ENCODE measurements around the gene FAM222A.

The FAM222A gene

GRCh38 chr12:109738209-109738608 lies 24.6 kb downstream of the FAM222A start:
- no peak for DNase-seq (ENCODE audit: low spot score)

GRCh38 chr12:109738878-109739665 lies 25.4 kb downstream of the FAM222A start:
- no peak for DNase-seq (ENCODE audit: low spot score)

- DNase-seq (ENCODE audit: low spot score): no peak
Observed at GRCh38 chr12:109739747-109740693, 26.4 kb downstream of the FAM222A start.

DNA sequence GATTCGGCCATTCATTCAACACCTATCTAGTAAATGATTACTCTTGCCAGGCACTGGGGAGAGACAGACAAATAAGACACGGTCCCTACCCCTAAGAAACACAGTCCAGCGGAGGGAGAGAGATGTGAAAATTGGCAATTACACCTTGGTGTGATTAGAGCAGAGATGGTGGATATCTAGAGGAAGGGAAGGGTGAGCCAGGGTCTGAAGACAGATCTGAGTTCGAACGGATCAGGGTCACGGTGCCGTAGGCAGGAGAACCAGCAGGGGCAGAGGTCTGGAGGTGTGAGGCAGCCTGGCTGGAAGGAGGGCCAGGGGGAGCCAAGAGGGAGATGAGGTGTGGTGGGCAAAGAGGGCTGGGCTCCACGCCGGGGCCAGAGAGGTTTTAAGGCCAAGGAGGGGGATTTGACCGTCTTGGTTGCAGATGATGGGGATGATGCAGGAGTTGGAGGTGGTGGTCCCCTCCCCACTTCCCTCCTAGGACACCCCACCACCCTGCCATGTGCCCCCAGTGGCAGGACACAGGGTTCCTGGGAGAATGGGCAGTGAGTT lies 27.1 kb downstream of the FAM222A start:
- no peak for DNase-seq (ENCODE audit: low spot score)

DNA sequence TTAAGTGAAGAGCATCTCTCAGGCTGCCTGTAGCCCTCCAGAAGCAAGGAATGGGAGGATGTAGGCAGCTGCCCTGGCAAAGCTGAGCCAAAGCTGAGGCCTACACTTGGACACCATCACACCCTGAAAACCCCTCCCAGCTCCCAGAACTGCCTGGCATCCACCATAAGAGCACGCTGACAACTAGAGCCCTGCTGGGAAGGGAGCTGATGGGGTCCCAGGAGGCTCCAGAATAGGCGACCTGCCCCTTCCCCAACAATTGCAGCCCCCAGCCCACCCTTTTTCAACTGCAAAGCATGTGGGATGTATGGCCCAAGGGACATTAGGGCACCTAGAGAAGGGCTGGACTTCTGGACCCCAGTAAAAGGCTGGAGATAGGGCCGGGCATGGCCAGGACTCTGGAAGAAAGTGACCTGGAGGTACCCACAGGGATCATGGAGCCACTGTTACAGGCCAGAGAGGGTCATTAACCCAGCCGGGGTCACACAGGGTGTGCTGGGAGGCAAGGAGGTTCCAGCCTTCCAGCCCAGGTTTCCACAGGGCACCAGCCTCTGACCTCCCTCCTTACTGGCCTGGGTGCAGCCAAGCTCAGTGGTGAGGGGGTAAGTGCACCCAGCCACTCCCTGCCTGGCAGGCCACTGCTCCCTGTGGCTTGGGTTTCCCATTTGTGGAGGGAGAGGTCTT lies 27.8 kb downstream of the FAM222A start:
- DNase-seq (ENCODE audit: low spot score): no peak

DNA sequence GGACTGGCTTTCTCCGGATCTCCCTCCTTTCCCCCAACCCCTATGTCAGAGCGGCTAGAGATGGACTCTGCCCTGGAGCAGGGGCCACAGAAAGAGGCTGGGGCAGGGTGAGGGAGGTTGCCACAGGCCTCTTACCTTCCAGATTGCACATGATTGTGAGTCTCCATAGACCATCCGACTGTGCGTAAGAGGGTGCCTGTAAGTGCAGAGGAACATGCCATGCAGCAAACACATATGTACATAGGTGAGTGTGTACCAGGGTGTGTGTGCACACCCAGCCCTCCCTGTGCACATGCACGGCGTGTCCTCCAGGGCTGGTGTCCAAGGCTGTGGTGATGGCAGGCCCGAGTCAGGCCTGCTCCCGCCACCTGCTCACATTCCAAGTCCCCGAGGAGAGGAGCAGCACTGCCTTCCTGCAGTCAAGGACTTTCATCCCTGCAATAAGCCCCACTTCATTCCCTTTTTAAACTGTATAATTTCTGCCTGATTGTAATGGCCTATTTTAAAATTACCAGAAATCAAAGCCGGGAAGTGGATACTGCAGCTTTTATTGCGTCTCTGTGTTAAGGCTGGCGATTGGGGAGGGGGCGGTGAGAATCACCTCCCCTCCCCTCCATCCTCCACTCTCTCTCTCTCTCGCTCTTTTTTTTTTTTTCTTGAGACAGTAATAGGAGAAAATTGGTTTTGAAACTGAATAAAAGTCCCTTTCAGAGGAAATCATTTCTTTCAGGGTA lies 28.5 kb downstream of the FAM222A start:
- no peak for DNase-seq (ENCODE audit: low spot score)

DNA sequence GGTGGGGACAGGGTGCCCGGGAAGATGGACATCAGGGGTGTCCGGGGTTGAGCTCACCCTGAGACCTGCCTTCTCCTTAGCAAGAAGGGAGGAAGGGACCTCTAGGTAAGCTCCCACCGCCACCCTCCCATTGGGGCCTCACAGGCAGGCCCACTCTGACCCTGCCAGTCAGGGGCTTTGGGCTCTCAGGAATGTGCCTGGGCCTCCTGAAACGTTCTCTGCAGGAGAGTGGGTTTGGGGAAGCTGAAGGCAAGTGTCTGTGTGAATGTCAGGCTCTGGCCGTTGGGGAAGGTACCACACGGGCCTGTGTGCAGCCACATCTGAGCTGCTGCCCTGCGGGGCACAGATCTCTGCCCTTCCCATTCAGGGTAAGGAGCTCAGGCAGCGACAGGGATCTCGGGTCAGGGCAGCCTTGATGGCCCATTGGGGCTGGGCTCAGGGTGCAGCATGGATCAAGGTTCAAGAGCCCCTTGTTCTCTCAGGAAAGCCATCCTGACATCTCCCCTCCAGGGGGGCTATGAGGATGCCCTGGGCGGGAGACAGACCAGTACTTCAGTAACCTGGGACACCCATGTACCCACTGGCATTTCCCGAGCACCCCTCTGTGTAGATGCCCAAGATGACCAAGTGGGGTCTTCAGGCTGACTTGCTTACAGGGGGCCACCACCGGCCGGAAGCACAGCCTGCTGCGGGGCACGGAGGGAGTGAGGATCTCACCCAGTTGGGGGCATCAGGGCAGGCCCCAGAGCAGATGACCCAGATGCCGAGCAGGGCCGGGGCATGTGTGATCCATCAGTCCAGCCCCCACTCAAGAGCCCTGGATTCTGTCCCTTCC lies 29.7 kb downstream of the FAM222A start:
- no peak for DNase-seq (ENCODE audit: low spot score)

- no peak for DNase-seq (ENCODE audit: low spot score)
Observed at GRCh38 chr12:109744026-109744425, 30.4 kb downstream of the FAM222A start.

DNA sequence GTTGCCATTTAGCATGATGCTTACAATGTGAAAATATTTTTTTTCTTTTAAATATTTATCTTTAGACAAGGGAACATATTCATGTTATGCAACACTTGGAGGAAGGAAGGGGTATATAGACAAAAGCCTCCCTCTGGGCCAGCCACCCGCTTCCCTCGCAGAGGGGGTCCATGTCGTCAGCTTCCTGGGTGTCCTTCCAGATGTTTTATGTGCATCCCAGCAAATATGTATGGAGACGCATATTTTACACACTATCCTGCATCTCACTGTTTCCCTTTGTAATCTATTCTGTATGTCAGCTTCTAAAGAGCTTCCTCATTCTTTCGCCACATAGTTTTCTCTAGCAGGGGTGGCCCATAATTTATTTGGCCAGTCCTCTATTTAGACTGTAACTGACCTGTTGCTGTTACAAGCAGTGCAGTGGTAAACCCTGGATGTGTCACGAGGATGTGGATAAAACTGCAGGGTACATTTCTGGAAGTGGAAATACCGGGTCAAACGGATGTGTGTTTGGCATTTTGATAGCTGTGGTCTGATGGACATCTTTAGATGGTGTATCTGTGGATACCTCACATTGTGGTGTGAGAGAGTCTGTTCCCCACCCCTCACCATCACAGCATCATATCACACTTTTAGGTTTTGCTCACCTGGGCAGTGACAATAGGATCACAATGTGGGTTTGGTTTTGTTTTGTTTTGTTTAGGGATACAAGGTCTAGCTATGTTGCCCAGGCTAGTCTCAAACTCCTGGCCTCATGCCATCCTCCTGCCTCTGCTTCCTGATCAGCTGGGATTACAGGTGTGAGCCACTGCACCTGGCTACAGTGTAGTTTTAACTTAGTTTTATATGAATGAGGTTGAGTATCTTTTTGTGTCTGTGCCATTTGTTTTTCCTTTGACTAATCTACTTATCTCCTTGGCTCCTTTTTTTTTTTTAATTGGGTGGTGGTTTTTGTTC lies 31.6 kb downstream of the FAM222A start:
- DNase-seq (ENCODE audit: low spot score): no peak

- DNase-seq (ENCODE audit: low spot score): no peak
Observed at GRCh38 chr12:109752117-109753053, 38.8 kb downstream of the FAM222A start.

DNA sequence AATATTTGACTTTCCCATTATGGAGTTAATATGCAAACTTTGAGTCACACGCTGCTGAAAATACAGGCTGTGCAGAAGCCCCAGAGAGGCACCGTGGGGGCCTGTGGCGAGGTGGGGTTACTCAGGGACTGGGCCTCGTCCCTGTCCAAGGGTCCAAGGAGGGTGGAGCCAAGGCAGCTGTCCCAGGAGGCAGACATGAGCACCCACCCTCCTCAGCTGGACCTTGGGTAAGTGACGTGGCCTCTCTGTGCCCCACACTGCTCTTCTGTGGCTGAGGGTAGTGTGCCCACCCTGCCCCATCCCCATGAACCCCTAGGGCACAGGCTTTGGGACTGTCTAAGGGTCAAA lies 39.4 kb downstream of the FAM222A start:
- no peak for DNase-seq (ENCODE audit: low spot score)

GRCh38 chr12:109753959-109754358 lies 40.3 kb downstream of the FAM222A start:
- DNase-seq (ENCODE audit: low spot score): no peak

DNA sequence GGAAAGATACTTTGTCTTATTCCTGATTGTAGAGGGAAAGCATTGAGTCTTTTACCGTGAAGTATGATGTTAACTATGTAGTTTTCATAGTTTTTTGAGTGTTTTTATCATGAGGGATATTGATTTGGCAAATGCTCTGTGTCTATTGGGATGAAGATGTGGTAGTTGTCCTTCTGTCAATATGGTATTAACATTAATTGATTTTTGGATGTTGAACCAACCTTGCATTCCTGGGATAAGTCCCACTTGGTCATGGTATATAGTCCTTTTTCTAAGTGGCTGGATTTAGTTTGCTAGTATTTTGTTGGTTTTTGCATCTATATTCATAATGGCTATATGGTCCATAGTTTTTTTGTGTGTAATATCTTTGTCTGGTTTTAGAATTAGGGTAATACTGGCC lies 42.8 kb downstream of the FAM222A start:
- DNase-seq (ENCODE audit: low spot score): no peak

- DNase-seq (ENCODE audit: low spot score): no peak
Observed at GRCh38 chr12:109757671-109758265, 44.1 kb downstream of the FAM222A start.

DNA sequence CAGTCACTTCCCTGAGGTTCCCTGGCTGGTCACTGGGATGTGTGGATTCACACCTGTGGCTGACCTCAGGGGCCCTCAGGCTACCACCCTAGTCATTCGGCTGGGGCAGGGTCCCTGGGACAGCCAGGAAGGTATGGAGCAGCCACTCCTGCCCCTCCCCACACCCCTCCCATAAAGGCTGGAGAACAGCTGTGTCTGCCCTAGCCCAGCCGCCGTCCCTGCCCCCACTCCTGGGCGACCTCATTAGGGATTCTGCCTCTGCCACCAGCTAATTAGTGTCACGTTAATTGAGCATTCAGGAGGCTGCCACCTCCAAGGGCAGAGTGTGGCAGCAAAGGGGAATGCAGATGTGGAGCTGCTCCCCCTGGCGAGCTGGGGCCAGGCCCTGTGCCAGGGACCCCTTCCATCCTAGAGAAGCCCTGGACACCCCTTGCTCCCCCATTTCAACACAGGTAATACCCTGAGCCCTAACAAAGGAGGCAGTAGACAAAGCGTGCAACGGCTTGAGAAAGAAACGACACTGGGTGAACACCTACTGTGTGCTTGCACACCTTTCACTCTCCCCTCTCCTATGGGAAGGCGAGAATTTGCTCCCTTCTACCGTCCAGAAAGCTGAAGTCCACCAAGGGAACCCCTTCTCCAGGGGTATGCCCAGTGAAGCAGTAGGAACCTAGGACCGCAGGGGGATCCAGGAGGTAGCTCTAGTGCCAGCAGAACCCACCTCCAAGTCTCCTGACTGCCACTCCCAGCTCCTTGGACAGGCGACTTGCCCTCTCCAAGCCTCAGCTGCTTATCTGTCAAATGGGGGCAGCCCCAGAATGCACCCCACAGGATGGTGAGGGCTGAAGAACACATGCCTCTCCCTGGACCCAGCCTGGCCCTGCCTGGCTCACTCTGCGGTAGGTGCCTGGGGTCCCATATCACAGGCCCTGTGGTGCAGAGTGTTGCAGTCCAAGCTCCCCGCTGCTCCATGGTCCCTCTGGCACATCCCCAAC lies 45.1 kb downstream of the FAM222A start:
- DNase-seq (ENCODE audit: low spot score): no peak

DNA sequence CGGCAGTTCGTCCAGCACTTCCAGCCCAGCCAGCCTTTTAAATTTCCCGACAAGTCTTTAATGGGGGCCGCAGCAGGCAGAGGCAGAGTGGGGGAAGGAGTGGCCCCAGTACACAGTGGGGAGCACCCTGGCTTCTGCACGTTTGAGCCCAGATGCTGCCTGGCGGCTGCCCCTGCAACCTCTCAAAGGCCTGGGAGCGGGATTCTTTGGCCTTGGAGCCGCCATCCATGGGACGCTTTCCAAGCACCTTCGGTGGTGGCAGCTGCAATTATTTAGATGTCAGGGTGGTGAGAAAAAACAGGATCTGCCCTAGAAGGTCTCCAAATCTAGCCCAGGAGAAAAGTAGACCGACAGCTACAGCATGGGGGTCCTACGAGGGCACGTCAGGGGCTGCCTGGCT lies 46.0 kb downstream of the FAM222A start:
- no peak for DNase-seq (ENCODE audit: low spot score)

Data from Ammon's horn (tissue), 1 donor.